Gastroesophageal sphincter (tissue), 4 donors: ENCODE measurements around the gene GRIK2. TPM values are rescaled to one million over a fixed set of nuclear protein-coding genes. Genes with fewer than 3 reads are reported as not detected.

Experiments used
- ATAC-seq: fragments of 150-250 bp; one replicate; pipeline ENCODE4 v1.9.1; 2016; ENCODE audit warnings: mild to moderate bottlenecking, moderate library complexity
- H3K27ac ChIP-seq, 4 donors: fragments of 200-600 bp; sonication (generic) in 3 of 4; 1 replicate in 3 of 4; 2 replicates in 1 of 4; pipeline ENCODE4 v1.5.1; 2016 to 2019
- H3K27me3 ChIP-seq: fragments of 200-600 bp; sonication (generic); one replicate; pipeline ENCODE4 v1.5.1; 2019
- H3K36me3 ChIP-seq, 2 donors: fragments of 200-600 bp; sonication (generic); one replicate each; pipeline ENCODE4 v1.5.1; 2019; ENCODE audit warnings: control low read depth in 1 of 2
- H3K4me1 ChIP-seq, 3 donors: fragments of 200-600 bp; sonication (generic); 1 replicate in 2 of 3; 2 replicates in 1 of 3; pipeline ENCODE4 v1.5.1; 2016 to 2019; ENCODE audit warnings: control low read depth in 2 of 3
- H3K4me3 ChIP-seq, 2 donors: fragments of 200-600 bp; sonication (generic); one replicate each; pipeline ENCODE4 v1.5.1; 2019; ENCODE audit warnings: mild to moderate bottlenecking in 1 of 2, moderate library complexity in 1 of 2
- H3K9me3 ChIP-seq, 3 donors: fragments of 200-600 bp; sonication (generic); one replicate each; pipeline ENCODE4 v1.5.1; 2017 to 2019; ENCODE audit warnings: control low read depth in 2 of 3
- CTCF ChIP-seq, 4 experiments: fragments of 200-600 bp in 2 of 4; fragments of 450-650 bp in 2 of 4; sonication (generic) in 1 of 4; IDR thresholded peaks; one replicate each; pipeline ENCODE4 v1.5.1; 2017 to 2019; ENCODE audit warnings: antibody characterized with exemption in 4 of 4, mild to moderate bottlenecking in 2 of 4, moderate library complexity in 2 of 4
- EP300 ChIP-seq: sonication (generic); formaldehyde crosslinking; IDR thresholded peaks from one replicate; pipeline ENCODE4 v1.6.1; 2017; ENCODE audit warnings: antibody characterized with exemption, mild to moderate bottlenecking
- POLR2A ChIP-seq, 2 donors: fragments of 450-650 bp; IDR thresholded peaks; one replicate each; pipeline ENCODE4 v1.6.1; 2017; ENCODE audit warnings: antibody characterized with exemption in 2 of 2, mild to moderate bottlenecking in 2 of 2, moderate library complexity in 1 of 2
- POLR2AphosphoS5 ChIP-seq: sonication (generic); formaldehyde crosslinking; IDR thresholded peaks from one replicate; pipeline ENCODE4 v1.6.1; 2017; ENCODE audit warnings: antibody characterized with exemption
- WGBS, 2 donors: methylation state at CpG; one replicate each; pipeline ENCODE4 v1.1.5; 2018; ENCODE audit warnings: low coverage in 1 of 2; 5-methylcytosine and 5-hydroxymethylcytosine counted together
- total RNA-seq, 4 donors: library from RNA; depleted of rRNA; stranded (reverse); fragments of >200 nt; gene quantifications; one replicate each; pipeline ENCODE4 v1.1.0, GENCODE V29; 2016

The GRIK2 gene
- total RNA-seq, 4 donors from 2014 or later = 0.82 to 2.2 (median 1.0) TPM

GRCh38 chr6:101454106-101454676 lies 60.7 kb downstream of the GRIK2 start:
- ATAC-seq = no peak
- 57 to 64% methylated on average over 2 to 3 of the region's 3 CpGs for WGBS, 2 donors
- TF ChIP-seq CTCF (IDR thresholded peaks at IDR 0.05) (no peak), POLR2A (IDR thresholded peaks at IDR 0.05) (no peak), POLR2AphosphoS5 (no peak), EP300 (no peak)

DNA sequence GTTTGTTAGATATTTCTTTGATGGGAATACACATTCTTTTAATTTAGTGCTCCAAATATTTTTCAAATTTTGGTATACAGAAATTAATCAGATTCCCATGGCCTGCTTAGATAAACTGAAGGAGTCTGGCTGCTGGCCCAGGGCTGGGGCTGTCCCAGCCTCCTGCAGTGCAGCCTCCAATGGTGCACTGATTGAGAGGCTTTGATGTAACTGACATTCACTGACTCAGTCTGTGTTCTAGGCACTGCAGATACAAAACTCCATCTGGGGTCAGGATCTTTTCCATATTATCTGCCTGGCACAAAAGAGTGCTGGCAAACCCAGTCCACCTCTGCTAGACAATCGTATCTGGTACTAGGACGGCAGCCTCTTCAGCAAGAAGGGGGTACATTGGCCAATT lies 64.8 kb downstream of the GRIK2 start:
- H3K27me3 ChIP-seq = no peaks in the 10 kb centered on the region
- no peaks in the 10 kb centered on the region for H3K36me3 ChIP-seq
- no peaks in the 10 kb centered on the region for H3K9me3 ChIP-seq
- no peak overlapping the region for H3K4me3 ChIP-seq
- H3K27ac ChIP-seq = no peak overlapping the region
- no peak for TF ChIP-seq CTCF (IDR thresholded peaks at IDR 0.05)
- no peak for TF ChIP-seq POLR2A (IDR thresholded peaks at IDR 0.05)
- TF ChIP-seq EP300 = no peak
- no peak for TF ChIP-seq POLR2AphosphoS5
- ATAC-seq = no peak
- H3K4me1 ChIP-seq = no peaks in the 10 kb centered on the region
- 95% methylated on average over 2 of the region's 2 CpGs; no CpG with 5 or more reads in 1 of the 2 donors for WGBS, 2 donors

More at GRCh38 chr6:101454106-101454676, 60.7 kb downstream of the GRIK2 start:
- Histone ChIP-seq H3K4me1 (no peaks in the 10 kb centered on the region), H3K27ac (no peak overlapping the region), H3K9me3 (no peaks in the 10 kb centered on the region), H3K27me3 (no peaks in the 10 kb centered on the region), H3K36me3 (no peaks in the 10 kb centered on the region), H3K4me3 (no peak overlapping the region)

- whole genome bisulfite sequencing, 2 donors = 90 to 92% methylated on average over 1 to 2 of the region's 2 CpGs
- ATAC-seq = no peak
- no peaks in the 10 kb centered on the region for H3K4me1 ChIP-seq
Measured at GRCh38 chr6:101458826-101459225, 65.3 kb downstream of the GRIK2 start.

GRCh38 chr6:101462576-101462975 lies 69.1 kb downstream of the GRIK2 start:
- no peak overlapping the region for H3K27ac ChIP-seq
- H3K4me1 ChIP-seq = no peaks in the 10 kb centered on the region
- WGBS, 2 donors = 56% methylated on average over 1 to 2 of the region's 2 CpGs
- H3K36me3 ChIP-seq = no peaks in the 10 kb centered on the region
- no peaks in the 10 kb centered on the region for H3K27me3 ChIP-seq
- no peak for ATAC-seq
- H3K4me3 ChIP-seq = no peak overlapping the region
- no peaks in the 10 kb centered on the region for H3K9me3 ChIP-seq
- no peak for TF ChIP-seq EP300
- no peak for TF ChIP-seq POLR2AphosphoS5
- no peak for TF ChIP-seq POLR2A (IDR thresholded peaks at IDR 0.05)

More at GRCh38 chr6:101458826-101459225, 65.3 kb downstream of the GRIK2 start:
- Histone ChIP-seq H3K4me3 (no peak overlapping the region), H3K36me3 (no peaks in the 10 kb centered on the region), H3K27ac (no peak overlapping the region), H3K27me3 (no peaks in the 10 kb centered on the region), H3K9me3 (no peaks in the 10 kb centered on the region)
- TF ChIP-seq EP300 (no peak), CTCF (IDR thresholded peaks at IDR 0.05) (no peak), POLR2AphosphoS5 (no peak), POLR2A (IDR thresholded peaks at IDR 0.05) (no peak)

DNA sequence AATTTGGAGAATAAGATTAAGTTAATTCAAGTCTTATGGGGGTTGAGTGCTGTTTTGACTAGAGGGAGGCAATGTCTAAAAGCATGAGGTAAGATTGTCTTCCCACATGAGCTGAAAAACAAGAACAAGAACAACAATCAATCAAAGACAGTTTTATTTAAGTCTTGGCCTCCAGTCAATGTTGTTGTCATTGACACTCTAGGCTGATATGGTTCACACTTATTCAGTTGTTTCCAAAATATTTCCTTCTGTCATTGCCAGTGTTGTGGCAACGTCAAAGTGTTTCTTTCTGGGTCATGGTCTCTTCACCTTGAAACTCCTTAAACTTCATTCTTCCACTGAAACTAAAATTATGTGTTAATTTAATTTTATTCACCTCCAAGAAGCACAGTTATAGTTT lies 72.4 kb downstream of the GRIK2 start:
- WGBS, 2 donors = 47 to 78% methylated on average over 1 of the region's 1 CpG
- Histone ChIP-seq H3K9me3 (no peaks in the 10 kb centered on the region), H3K4me3 (no peak overlapping the region), H3K4me1 (no peaks in the 10 kb centered on the region), H3K27me3 (no peaks in the 10 kb centered on the region), H3K27ac (no peak overlapping the region), H3K36me3 (no peaks in the 10 kb centered on the region)
- no peak for ATAC-seq
- TF ChIP-seq EP300 (no peak), CTCF (IDR thresholded peaks at IDR 0.05) (no peak), POLR2AphosphoS5 (no peak), POLR2A (IDR thresholded peaks at IDR 0.05) (no peak)
